Measurements from ENCODE around the gene SLC8A3. TPM values are rescaled to one million over a fixed set of nuclear protein-coding genes. Genes with fewer than 3 reads are reported as not detected.

Gene SLC8A3
- total RNA-seq, 2 donors from 2014 or later, result 0.49 to 0.95 TPM

GRCh38 chr14:70139384-70139783, 49.4 kb downstream of the SLC8A3 start:
- Histone ChIP-seq H3K4me3 (no peak overlapping the region), H3K27ac (no peak overlapping the region), H3K9me3 (no peaks in the 10 kb centered on the region), H3K4me1 (ENCODE audit: control insufficient read depth in 1 of 2, low read depth in 2 of 2) (no peaks in the 10 kb centered on the region), H3K36me3 (no peaks in the 10 kb centered on the region), H3K27me3 (replicated peaks; ENCODE audit: insufficient read depth) (no peaks in the 10 kb centered on the region)
- no peak for ATAC-seq (ENCODE audit: insufficient number of reproducible peaks, low FRiP score, low read depth)
- no peak for TF ChIP-seq CTCF (IDR thresholded peaks at IDR 0.05)
- DNase-seq (ENCODE audit: low spot score), result no peak

- no peaks in the 10 kb centered on the region for H3K36me3 ChIP-seq
- no peaks in the 10 kb centered on the region for H3K27me3 ChIP-seq (replicated peaks; ENCODE audit: insufficient read depth)
- H3K9me3 ChIP-seq, result no peaks in the 10 kb centered on the region
- no peak for TF ChIP-seq CTCF (IDR thresholded peaks at IDR 0.05)
- no peaks in the 10 kb centered on the region for H3K4me1 ChIP-seq (ENCODE audit: control insufficient read depth in 1 of 2, low read depth in 2 of 2)
- ATAC-seq (ENCODE audit: insufficient number of reproducible peaks, low FRiP score, low read depth) (no peak), DNase-seq (ENCODE audit: low spot score) (no peak)
- no peak overlapping the region for H3K4me3 ChIP-seq
- H3K27ac ChIP-seq, result no peak overlapping the region
Measured at GRCh38 chr14:70137788-70138187, 51.0 kb downstream of the SLC8A3 start.

GRCh38 chr14:70133461-70133860, 55.3 kb downstream of the SLC8A3 start:
- ATAC-seq (ENCODE audit: insufficient number of reproducible peaks, low FRiP score, low read depth) (no peak), DNase-seq (ENCODE audit: low spot score) (no peak)
- Histone ChIP-seq H3K4me3 (no peak overlapping the region), H3K27ac (no peak overlapping the region), H3K9me3 (no peaks in the 10 kb centered on the region), H3K4me1 (ENCODE audit: control insufficient read depth in 1 of 2, low read depth in 2 of 2) (no peaks in the 10 kb centered on the region), H3K27me3 (replicated peaks; ENCODE audit: insufficient read depth) (no peaks in the 10 kb centered on the region), H3K36me3 (no peaks in the 10 kb centered on the region)
- no peak for TF ChIP-seq CTCF (IDR thresholded peaks at IDR 0.05)

GRCh38 chr14:70130482-70130881, 58.3 kb downstream of the SLC8A3 start:
- TF ChIP-seq CTCF (IDR thresholded peaks at IDR 0.05), result no peak
- H3K4me1 ChIP-seq (ENCODE audit: control insufficient read depth in 1 of 2, low read depth in 2 of 2), result no peaks in the 10 kb centered on the region
- H3K4me3 ChIP-seq, result no peak overlapping the region
- H3K27ac ChIP-seq, result no peak overlapping the region
- no peak for DNase-seq (ENCODE audit: low spot score)
- no peaks in the 10 kb centered on the region for H3K36me3 ChIP-seq
- no peaks in the 10 kb centered on the region for H3K9me3 ChIP-seq
- H3K27me3 ChIP-seq (replicated peaks; ENCODE audit: insufficient read depth), result no peaks in the 10 kb centered on the region
- ATAC-seq (ENCODE audit: insufficient number of reproducible peaks, low FRiP score, low read depth), result no peak

GRCh38 chr14:70127186-70127585, 61.6 kb downstream of the SLC8A3 start:
- no peaks in the 10 kb centered on the region for H3K9me3 ChIP-seq

More at GRCh38 chr14:70127186-70127585, 61.6 kb downstream of the SLC8A3 start:
- no peak for TF ChIP-seq CTCF (IDR thresholded peaks at IDR 0.05)
- ATAC-seq (ENCODE audit: insufficient number of reproducible peaks, low FRiP score, low read depth) (no peak), DNase-seq (ENCODE audit: low spot score) (no peak)
- H3K4me1 ChIP-seq (ENCODE audit: control insufficient read depth in 1 of 2, low read depth in 2 of 2), result no peaks in the 10 kb centered on the region
- no peaks in the 10 kb centered on the region for H3K27me3 ChIP-seq (replicated peaks; ENCODE audit: insufficient read depth)
- no peaks in the 10 kb centered on the region for H3K36me3 ChIP-seq
- H3K27ac ChIP-seq, result no peak overlapping the region
- H3K4me3 ChIP-seq, result no peak overlapping the region

All from thoracic aorta (tissue), 2 donors.